Measurements from ENCODE around the gene ZFC3H1. TPM values are rescaled to one million over a fixed set of nuclear protein-coding genes. Genes with fewer than 3 reads are reported as not detected.

ZFC3H1 gene
- total and polyA plus RNA-seq, 2 donors from 2014 or later, result 11.2 to 42.4 TPM

GRCh38 chr12:71585218-71585617, 78.4 kb downstream of the ZFC3H1 start:
- TF ChIP-seq, protein P1, sequence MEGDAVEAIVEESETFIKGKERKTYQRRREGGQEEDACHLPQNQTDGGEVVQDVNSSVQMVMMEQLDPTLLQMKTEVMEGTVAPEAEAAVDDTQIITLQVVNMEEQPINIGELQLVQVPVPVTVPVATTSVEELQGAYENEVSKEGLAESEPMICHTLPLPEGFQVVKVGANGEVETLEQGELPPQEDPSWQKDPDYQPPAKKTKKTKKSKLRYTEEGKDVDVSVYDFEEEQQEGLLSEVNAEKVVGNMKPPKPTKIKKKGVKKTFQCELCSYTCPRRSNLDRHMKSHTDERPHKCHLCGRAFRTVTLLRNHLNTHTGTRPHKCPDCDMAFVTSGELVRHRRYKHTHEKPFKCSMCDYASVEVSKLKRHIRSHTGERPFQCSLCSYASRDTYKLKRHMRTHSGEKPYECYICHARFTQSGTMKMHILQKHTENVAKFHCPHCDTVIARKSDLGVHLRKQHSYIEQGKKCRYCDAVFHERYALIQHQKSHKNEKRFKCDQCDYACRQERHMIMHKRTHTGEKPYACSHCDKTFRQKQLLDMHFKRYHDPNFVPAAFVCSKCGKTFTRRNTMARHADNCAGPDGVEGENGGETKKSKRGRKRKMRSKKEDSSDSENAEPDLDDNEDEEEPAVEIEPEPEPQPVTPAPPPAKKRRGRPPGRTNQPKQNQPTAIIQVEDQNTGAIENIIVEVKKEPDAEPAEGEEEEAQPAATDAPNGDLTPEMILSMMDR (IDR thresholded peaks at IDR 0.05; ENCODE audit: borderline replicate concordance, extremely low read depth, insufficient read depth), result no peak
- intact Hi-C loops (cut with DNase I), result no loop called here
- no peak overlapping the region for H3K27ac ChIP-seq (ENCODE audit: low read depth in 2 of 2, low read length in 2 of 2)
- no peaks in the 10 kb centered on the region for H3K9me3 ChIP-seq (ENCODE audit: control insufficient read depth in 2 of 3, insufficient read depth in 1 of 3, low read length in 3 of 3)
- H3K4me1 ChIP-seq (ENCODE audit: control insufficient read depth in 2 of 3, insufficient read depth in 2 of 3, low read depth in 1 of 3, low read length in 3 of 3), result no peaks in the 10 kb centered on the region
- no peak for DNase-seq
- H3K36me3 ChIP-seq (ENCODE audit: control insufficient read depth in 2 of 3, insufficient read depth in 3 of 3, low read length in 3 of 3), result no peaks in the 10 kb centered on the region
- no peak for FAIRE-seq
- no peak overlapping the region for H3K4me3 ChIP-seq (ENCODE audit: low read length in 3 of 3)
- H3K9ac ChIP-seq (ENCODE audit: low read length in 3 of 3), result no peak overlapping the region
- no peaks in the 10 kb centered on the region for H3K27me3 ChIP-seq (ENCODE audit: control insufficient read depth, insufficient read depth, low read length)

GRCh38 chr12:71584356-71584755, 79.3 kb downstream of the ZFC3H1 start:
- no peak overlapping the region for H3K27ac ChIP-seq (ENCODE audit: low read depth in 2 of 2, low read length in 2 of 2)
- intact Hi-C loops (cut with DNase I), result no loop called here
- FAIRE-seq, result no peak

DNA sequence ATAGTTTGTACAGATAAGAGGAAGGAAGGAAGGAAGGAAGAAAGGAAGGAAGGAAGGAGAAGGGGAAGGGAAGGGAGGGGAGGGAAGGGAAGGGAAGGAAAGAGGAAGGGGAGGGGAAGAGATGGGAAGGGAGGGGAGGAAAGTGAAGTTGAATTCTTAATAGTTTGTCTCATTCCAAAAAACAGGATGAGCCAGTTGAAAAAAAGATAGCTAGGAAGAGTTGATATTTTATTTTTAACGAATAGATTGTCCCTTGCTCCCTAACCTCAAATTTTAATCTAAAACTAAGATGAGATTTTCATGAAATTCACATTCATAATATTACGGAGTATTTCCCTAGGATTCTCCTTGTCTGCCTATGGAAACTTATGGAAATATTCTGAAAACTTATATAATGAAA, 80.7 kb downstream of the ZFC3H1 start:
- FAIRE-seq, result no peak
- H3K9me3 ChIP-seq (ENCODE audit: control insufficient read depth in 2 of 3, insufficient read depth in 1 of 3, low read length in 3 of 3), result no peaks in the 10 kb centered on the region
- no peak overlapping the region for H3K27ac ChIP-seq (ENCODE audit: low read depth in 2 of 2, low read length in 2 of 2)
- no peaks in the 10 kb centered on the region for H3K36me3 ChIP-seq (ENCODE audit: control insufficient read depth in 2 of 3, insufficient read depth in 3 of 3, low read length in 3 of 3)
- no peak for DNase-seq
- no peak overlapping the region for H3K9ac ChIP-seq (ENCODE audit: low read length in 3 of 3)
- no peaks in the 10 kb centered on the region for H3K4me1 ChIP-seq (ENCODE audit: control insufficient read depth in 2 of 3, insufficient read depth in 2 of 3, low read depth in 1 of 3, low read length in 3 of 3)
- TF ChIP-seq, protein P1 (IDR thresholded peaks at IDR 0.05; ENCODE audit: borderline replicate concordance, extremely low read depth, insufficient read depth), result no peak
- H3K27me3 ChIP-seq (ENCODE audit: control insufficient read depth, insufficient read depth, low read length), result no peaks in the 10 kb centered on the region
- intact Hi-C loops (cut with DNase I), result no loop called here
- H3K4me3 ChIP-seq (ENCODE audit: low read length in 3 of 3), result no peak overlapping the region

More at GRCh38 chr12:71584356-71584755, 79.3 kb downstream of the ZFC3H1 start:
- no peak overlapping the region for H3K4me3 ChIP-seq (ENCODE audit: low read length in 3 of 3)
- no peaks in the 10 kb centered on the region for H3K27me3 ChIP-seq (ENCODE audit: control insufficient read depth, insufficient read depth, low read length)
- H3K9ac ChIP-seq (ENCODE audit: low read length in 3 of 3), result no peak overlapping the region
- TF ChIP-seq, protein P1 (IDR thresholded peaks at IDR 0.05; ENCODE audit: borderline replicate concordance, extremely low read depth, insufficient read depth), result no peak
- H3K36me3 ChIP-seq (ENCODE audit: control insufficient read depth in 2 of 3, insufficient read depth in 3 of 3, low read length in 3 of 3), result no peaks in the 10 kb centered on the region
- no peaks in the 10 kb centered on the region for H3K9me3 ChIP-seq (ENCODE audit: control insufficient read depth in 2 of 3, insufficient read depth in 1 of 3, low read length in 3 of 3)
- H3K4me1 ChIP-seq (ENCODE audit: control insufficient read depth in 2 of 3, insufficient read depth in 2 of 3, low read depth in 1 of 3, low read length in 3 of 3), result no peaks in the 10 kb centered on the region
- DNase-seq, result no peak

DNA sequence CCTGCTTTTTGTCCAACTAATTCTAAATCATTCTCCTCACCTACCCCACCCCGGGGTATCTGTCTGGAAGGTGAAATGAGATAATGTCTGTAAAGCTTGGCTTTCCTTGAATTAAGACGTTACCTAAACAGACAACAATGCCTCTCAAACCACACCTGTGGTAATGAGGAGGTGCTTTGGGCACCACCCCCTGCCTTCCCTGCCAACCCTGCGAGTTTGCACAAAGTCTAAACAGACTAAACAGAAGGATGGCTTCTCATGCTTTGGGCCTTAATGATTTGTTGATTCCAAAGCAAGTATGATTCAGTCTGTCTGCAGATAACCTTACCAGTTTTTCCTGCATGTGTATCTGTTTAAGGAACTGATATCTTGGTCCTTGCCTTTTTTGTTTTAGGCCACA, 82.4 kb downstream of the ZFC3H1 start:
- intact Hi-C loops (cut with DNase I), result no loop called here
- Histone ChIP-seq H3K27ac (ENCODE audit: low read depth in 2 of 2, low read length in 2 of 2) (no peak overlapping the region), H3K9ac (ENCODE audit: low read length in 3 of 3) (no peak overlapping the region), H3K36me3 (ENCODE audit: control insufficient read depth in 2 of 3, insufficient read depth in 3 of 3, low read length in 3 of 3) (no peaks in the 10 kb centered on the region), H3K4me3 (ENCODE audit: low read length in 3 of 3) (no peak overlapping the region), H3K27me3 (ENCODE audit: control insufficient read depth, insufficient read depth, low read length) (no peaks in the 10 kb centered on the region), H3K9me3 (ENCODE audit: control insufficient read depth in 2 of 3, insufficient read depth in 1 of 3, low read length in 3 of 3) (no peaks in the 10 kb centered on the region), H3K4me1 (ENCODE audit: control insufficient read depth in 2 of 3, insufficient read depth in 2 of 3, low read depth in 1 of 3, low read length in 3 of 3) (no peaks in the 10 kb centered on the region)
- no peak for DNase-seq
- FAIRE-seq, result no peak
- TF ChIP-seq, protein P1 (IDR thresholded peaks at IDR 0.05; ENCODE audit: borderline replicate concordance, extremely low read depth, insufficient read depth), result no peak
